GM21786 (cell line): ENCODE data around the gene DDX54.

Source experiments
- ATAC-seq: cut with Tn5 transposase; IDR thresholded peaks from one replicate; pipeline ENCODE4 v1.9.1; 2021; ENCODE audit not compliant: unreplicated experiment

DDX54 gene

DNA sequence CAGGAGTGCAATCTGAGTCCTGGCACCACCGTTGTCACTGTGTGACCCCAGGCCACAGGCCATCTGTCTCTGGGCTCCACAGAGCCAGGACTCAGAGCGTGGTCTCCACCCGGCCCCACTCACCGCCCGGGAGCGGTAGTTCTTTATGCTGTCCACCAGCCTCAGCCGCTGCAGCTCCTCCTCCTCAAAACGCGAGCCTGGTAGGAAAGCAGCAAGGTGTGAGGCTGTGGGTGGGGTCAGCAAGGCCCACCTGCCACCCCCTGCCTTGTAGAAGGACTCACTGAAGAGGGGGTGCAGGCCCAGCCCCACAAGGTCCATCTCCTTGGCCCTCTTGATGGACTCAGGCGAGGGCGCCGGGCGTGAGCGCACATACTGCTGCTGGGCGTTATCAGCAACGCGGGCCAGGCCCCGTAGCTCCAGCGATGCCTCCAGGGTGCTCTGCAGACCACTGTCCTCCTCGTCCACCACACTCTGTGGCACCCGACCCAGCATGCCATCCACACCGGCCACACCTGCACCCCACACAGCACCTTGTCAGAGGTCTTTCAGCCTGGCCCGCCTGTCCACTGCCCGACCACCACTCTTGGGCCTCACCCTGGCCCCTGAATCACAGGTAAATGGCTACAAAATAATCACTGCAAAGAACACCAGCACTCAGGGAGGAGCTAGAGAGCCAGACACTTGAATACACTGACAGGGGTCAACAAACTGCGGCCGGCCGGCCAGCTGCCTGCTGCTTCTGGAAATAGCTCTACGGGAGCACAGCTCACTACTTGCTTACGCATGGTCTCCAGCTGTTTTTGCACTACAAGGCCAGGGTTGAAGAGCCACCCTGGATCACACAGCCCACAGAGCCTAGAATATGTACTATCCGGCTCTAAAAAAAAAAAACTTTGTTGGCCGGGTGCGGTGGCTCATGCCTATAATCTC lies 19.5 kb downstream of the DDX54 start:
- ATAC-seq, result no peak

DNA sequence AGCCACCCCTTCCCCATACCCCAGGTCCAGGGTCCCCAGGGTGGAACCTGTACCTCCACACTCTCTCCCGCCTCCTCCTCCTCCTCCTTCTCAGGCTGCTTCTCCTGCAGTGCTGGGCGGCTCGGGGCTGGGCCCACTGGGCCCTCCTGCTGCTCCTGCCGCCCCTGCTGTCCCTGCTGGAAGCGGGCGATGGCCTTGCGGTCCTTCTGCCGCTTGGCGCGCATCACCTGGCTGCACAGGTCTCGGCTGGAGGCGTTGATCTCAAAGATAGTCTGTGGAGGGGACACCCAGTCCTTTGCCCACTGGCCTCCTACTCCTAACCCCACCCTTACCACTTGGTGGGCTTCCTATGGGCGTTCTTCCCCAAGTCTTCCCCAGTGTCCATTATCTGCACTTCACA lies 21.3 kb downstream of the DDX54 start:
- ATAC-seq, result no peak

DNA sequence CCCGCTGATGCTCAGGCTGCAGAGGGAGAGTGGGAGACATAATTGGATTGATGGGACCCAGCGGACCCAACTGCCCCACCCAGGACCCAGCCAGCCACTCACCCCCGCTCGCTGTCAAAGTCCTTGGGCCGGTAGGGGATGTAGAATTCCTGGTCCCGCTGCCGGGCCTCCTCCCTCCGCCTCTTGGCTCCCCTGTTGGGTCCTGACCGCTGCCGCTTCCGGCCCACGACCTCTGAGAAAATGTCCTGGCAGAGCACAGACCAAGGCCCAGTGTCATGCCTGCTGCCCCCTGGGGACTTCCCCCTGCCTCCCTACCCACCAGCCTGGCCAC lies 22.3 kb downstream of the DDX54 start:
- ATAC-seq, result no peak

DNA sequence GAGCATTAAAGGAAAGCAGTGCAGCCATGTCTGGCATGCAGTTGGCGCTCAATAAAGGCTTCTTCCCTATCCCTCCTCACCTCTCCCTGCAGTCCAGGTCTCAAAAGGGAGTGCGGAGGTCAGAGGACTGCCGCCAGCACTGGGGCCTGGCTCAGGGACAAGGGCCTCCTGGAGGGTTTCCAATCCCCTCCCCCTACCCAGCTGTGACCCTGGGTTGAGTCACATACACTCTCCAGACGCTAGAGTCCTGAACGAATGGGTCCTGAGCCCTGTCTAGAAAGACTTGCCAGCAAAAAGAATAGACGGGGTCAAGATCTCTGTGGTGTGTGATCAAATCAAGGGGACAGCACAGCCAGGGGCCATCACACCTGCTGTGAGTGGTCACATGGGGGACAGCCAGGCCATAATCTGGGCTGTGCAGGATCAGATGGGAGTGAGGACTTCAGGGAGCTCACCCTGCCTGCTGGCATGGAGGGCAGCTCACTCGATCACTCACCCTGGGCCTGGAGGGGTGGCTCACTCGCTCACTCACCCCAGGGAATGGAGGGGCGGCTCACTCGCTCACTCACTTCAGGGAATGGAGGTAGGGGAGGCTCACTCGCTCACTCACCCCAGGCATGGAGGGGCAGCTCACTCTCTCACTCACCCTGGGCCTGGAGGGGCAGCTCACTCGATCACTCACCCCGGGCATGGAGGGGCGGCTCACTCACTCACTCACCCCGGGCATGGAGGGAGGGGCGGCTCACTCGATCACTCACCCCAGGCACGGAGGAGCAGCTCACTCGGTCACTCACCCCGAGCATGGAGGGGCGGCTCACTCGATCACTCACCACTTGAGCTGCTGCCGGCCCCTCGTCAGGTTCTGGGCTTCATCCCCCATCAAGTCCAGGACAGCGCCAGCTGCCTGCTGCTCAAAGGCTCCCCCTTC lies 22.9 kb downstream of the DDX54 start:
- ATAC-seq, result no peak

DNA sequence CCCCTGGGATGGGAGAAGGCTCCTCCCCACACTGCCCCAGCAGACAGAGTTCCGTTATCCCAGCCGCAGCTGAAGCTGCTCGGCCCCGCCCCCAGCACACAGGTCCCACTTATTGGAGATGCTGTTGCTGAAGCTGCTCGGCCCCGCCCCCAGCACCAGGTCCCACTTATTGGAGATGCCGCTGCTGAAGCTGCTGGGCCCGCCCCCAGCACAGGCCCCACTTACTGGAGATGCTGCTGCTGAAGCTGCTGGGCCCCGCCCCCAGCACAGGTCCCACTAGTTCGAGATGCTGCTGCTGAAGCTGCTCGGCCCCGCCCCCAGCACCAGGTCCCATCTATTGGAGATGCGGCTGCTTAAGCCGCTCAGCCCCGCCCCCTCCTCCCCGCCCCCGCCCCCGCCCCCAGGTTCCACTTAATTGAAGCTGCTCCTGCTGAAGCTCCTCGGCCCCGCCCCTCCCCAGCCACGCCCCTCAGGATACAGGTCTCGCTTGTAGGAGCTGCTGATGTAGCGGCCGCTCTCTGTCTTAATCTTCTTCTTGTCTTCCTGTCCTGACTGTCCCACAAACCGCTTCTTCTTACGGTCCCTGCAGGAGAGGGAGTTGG lies 23.8 kb downstream of the DDX54 start:
- ATAC-seq, result no peak

DNA sequence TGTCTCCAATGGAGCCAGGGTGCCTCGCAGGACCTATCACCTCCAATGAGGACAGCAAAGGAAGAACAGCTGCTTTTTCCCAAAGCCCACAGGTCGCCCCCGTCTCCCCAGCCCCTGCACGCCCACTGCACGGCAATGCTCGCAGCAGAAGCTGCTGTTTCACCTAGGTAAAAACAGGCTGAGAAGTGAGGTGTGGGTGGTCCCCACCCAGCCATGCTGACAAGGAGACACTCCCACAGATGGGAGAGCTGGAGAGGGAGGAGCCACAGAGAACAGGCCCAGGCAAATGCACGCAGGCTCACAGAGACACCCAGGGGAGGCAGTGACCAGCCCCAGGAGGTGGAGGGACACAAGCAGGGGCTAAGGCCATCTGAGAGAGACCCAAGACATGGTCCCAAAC lies 25.3 kb downstream of the DDX54 start:
- no peak for ATAC-seq

DNA sequence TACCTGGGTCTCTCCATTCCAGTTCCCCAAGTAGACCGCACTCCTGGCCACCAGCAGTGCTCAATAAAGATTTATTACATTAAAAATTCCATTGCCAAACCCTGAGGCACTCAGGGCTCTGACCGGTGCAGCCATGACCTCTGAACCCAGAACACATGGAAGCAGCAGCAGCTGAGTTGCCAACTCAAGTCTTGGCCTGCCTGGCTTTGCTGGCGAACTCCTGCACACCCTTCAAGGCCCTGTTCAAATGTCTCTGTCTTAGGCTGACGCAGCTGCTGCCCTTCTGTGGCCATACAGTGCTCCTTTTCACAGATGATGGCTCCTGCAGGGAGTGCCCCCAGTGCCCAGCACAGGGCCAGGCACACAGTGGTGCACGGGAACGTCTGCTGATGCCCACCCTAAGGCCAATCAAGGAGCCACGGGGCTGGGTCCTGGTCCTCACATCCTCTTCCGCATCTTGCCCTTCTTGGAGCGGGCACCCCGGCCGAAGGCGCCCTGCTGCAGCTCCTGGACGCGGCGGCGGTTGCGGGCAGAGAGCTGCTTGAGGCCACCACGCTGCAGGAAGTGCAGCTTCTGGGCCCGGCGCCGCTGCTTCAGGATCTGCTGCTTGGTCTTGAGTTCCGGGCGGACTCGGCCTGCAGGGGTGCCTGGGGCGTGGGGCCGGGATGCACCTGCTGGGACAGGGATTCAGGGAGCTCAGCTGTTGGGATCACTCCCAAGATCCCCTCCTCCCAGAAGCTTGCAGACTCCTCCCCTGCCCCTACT lies 26.7 kb downstream of the DDX54 start:
- ATAC-seq, result no peak

DNA sequence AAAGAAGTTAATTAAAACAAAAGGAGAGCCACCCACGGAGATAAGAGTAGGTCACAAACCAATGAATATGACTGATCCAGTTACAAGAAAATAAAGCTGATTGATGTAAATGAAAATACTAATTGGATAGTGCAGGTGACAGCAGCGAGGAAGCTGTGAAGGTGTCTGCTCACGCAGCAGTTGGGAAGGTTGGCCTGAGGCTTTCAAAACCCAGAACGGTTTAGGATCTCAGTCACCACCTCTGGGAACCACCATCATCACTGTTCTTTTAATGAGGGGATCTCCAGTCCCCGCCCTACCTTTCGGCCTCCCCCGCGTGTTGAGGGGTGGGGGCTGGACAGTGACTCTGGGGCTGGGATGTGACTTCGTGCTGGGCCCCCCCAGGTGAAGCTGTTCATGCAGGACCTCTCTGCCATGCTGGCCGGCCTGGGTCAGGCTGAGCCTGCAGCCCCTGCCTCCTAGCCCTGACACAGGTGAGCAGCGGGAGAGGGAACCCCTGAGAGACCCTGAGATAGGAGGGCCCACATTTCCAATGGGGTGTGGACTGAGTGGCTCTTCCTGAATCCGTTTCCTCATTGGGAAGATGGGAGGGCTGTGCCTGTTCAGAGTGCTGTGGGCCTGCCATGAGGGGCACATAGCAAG lies 27.9 kb downstream of the DDX54 start:
- ATAC-seq, result no peak

DNA sequence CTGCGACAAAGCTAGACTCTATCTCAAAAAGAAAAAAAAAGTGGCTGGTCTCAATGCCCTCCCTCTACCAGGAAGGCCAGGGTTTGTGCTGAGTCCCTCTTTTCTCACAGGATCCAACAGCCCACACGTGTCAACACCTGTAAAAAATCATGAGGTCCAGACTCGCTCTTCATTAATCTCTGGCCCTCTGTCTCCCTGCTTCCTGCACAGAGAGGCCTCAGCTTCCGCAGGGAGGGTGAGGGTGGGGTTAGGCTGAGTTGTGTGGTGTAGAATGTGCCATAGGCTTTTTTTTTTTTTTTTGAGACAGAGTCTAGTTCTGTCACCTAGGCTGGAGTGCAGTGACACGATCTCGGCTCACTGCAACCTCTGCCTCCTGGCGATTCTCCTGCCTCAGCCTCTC lies 29.6 kb downstream of the DDX54 start:
- ATAC-seq, result no peak

DNA sequence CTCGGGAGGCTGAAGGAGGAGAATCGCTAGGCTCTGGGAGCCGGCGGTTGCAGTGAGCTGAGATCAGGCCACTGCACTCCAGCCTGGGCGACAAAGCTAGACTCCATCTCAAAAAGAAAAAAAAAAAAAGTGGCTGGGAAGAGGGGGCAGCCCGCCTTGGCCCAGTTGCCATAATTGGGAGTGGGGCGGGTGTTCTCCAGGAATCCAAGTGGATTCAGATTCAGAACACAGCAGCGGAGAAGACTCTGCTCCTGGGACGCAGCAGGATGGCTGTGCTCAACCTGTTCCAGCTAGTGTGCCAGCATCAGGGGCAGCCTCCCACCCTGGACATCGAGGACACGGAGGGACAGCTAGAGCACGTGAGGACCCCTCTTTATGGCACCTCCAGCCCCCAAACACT lies 30.2 kb downstream of the DDX54 start:
- ATAC-seq, result no peak

DNA sequence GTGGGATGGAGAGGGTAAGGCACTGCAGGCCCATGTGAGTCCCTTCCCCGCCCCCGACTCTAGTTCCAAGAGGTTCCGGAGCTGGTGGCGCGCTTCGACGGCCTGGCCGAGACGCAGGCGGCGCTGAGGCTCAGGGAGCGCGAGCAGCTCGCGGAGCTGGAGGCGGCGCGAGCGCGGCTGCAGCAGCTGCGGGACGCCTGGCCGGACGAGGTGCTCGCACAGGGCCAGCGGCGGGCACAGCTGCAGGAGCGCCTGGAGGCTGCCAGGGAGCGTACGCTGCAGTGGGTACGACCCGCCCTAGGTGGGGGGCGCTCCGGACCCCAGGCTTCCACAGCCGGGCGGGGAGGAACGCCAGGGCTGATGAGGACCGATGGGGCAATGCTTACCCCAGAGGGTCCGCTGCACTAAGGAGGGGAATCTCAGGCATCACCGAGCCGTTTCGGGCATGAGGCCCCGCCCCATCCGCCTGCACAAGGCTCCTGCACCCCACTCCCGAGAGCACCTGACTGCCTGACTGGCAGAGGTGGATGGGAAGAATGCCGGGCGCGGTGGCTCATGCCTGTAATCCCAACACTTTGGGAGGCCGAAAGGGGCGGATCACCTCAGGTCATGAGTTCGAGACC lies 30.8 kb downstream of the DDX54 start:
- no peak for ATAC-seq

DNA sequence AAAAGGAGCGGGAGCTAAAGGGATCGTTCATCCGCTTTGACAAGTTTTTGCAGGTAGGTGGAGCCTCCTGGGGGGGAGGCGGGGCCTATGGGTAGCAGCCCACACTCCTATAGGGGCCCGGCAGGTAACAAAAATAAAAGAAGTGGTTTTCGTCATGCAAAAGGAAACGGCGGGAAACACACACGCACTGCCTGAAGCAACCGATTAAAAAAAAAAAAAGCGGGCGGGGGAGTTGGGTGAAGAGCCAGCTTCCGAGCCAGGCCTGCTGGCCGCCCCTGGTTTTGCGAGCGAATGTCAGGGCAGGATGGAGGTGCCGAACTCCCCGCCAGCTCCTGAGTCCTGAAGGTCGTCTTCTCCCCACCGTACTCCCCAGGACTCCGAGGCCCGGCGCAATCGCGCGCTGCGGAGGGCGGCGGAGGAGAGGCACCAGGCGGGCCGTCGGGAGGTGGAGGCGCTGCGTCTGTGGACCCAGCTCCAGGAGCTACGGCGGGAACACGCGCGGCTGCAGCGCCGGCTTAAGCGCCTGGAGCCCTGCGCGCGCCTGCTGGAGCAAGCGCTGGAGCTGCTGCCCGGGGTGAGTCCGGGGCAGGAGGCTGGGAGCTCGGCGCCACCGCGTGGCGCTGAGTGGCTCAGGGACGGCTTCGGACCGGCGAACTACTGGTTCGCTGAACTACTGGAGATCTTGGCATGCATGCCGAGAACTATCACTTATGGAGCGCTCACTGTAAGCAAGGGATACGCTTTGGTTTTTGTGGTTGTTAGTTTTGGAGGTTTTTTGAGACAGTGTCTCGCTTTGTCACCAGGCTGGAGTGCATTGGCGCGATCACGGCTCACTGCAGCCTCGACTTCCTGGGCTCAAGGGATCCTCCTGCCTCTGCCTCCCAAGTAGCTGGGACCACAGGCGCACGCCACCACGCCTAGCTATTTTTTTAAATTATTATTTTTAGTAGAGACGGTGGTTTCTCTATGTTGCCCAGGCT lies 32.2 kb downstream of the DDX54 start:
- ATAC-seq, result peak; percentile 68

DNA sequence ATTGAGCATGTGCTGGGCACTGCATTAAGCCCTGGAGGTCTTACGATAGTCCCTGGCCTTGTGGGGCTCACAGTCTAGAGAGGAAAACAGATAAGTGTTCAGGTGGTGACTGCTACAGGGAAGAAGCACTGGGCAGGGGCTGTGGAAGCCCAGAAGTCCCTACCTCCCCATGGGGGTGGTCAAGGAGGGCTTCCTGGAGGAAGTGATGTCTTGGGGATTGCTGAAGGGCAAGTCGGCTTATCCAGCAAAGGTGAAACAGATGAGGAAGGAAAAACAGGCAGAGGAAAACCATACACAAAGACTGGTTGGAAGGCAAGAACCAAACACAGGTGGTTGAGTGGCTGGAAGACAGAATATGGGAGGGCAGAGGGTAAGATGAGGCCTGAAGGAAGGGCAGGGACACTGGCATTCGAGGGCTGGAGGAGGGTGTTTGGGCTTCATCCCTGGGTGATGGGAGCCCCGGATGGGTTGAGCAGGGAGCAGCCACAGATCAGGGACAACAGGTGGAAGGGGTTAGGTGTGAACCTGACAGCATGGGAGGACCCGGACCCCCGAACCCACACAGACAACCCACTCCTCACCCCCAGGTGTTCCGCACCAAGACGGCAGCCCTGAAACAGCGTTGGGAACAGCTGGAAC lies 33.0 kb downstream of the DDX54 start:
- no peak for ATAC-seq

DNA sequence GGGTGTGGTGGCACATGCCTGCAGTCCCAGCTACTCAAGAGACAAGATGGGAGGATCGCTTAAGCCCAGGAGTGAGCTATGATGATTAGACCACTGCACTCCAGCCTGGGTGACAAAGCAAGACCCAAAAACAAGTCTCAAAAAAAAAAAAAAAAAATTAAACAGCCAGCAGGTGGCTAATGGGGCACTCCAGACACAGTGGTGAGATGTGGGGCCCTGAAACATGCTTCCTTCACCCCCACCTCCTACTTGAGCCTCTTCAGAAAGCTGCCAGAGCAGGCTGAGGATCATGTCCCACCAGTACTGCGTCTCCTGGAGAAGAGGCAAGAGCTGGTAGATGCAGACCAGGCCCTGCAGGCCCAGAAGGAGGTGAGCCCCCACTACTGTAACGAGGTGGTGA lies 33.6 kb downstream of the DDX54 start:
- no peak for ATAC-seq

DNA sequence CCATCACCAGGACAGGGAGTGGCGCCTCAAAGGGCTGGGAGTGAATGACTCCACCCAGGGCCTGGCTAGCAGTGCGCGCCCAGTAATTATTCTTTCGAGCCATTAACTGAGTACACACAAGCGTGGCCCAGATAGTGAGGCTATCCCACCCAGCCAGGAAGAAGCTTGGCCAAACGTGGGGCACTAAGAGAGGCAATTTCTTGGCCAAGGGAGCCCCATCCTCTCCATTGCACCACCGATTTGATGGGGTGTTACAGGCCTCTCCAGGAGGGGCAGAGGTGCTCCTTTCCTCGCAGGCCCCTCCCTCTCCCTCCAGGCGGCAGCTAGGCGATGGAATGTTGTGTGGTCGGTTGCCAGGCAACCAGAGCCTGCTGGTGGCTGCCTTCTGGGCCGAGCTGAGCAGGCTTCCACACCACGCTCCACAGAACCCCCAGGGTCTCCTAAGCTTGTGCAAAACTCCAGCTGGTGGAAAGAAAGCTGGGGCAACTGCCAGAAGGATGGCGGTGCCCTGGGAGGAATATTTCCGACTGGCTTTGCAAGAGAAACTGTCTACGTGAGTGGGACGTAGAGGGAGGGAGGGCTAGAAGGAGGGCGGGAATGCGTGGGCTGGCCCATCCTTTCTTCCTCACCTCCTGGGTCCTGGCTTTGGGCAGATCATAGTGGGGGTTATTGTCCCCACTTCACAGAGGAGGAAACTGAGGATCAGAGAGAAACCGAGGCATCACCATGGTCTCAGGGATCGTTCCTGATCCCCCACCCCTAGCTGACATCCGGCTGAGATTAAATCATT lies 35.7 kb downstream of the DDX54 start, which contains the start of gene CFAP73:
CFAP73 (plus strand) TSS at position 364 of the 790 bp plus-strand sequence; CDS start at position 498, 134 bp downstream.
- no peak for ATAC-seq

DNA sequence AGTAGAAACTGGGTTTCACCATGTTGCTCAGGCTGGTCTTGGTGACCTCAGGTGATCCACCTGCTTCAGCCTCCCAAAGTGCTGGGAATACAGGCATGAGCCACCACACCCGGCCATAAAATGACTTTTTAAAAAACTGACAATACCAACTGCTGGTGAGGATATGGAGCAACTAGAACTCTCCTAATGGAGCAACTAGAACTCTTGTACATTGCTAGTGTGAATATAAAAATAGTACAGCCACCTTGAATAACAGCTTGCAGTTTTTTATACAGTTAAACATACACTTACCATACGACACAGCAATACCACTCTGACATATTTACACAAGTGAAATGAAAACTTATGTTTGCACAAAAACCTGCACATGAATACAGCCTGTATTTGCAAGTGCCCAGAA lies 38.3 kb downstream of the DDX54 start:
- ATAC-seq, result no peak
